GM18502 (cell line): ENCODE results near the gene TBC1D14.

Experiments used
- ATAC-seq: cut with Tn5 transposase; IDR thresholded peaks from one replicate; pipeline ENCODE4 v1.9.1; 2021; ENCODE audit warnings: mild to moderate bottlenecking; ENCODE audit not compliant: unreplicated experiment, poor library complexity

The TBC1D14 gene

DNA sequence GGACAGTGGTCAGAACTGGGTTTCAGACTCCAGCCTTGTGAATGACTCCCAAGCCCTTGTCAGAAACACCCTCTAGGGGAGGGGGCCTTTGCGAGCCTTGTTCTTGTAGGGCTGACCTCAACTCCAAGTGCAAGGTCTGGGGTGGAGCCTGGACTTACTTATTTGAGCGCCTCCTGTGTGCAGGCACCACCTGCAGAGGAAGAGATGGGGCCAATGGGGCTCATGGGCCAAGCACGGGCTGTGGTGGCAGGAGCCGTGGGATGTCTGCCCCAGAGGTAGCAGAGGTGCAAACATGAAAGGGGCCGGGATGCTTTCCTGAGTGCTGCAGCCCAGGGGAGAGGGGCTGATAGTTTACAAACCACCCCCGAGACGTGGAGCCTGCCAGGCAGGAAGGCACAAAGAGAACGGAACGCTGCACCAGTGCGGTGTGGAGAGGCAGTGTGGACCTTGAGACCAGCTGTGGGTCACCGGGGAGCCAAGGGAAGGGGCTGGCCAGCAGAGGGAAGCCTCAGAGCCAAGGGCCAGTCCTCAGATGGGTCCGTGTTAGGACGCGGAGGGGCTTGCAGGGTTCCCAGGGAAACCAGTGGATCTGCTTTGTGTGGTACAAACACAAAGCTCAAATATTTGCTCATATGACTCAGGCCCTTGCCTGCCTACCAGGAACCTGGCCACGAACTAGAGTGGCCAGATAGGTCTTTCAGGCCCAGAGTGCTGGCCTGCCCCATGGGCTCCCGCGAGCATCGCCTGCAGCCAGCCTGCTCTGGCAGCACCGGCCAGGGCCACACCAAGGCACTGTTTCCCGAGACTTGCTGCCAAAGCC, 124.8 kb downstream of the TBC1D14 start:
- ATAC-seq, result no peak

DNA sequence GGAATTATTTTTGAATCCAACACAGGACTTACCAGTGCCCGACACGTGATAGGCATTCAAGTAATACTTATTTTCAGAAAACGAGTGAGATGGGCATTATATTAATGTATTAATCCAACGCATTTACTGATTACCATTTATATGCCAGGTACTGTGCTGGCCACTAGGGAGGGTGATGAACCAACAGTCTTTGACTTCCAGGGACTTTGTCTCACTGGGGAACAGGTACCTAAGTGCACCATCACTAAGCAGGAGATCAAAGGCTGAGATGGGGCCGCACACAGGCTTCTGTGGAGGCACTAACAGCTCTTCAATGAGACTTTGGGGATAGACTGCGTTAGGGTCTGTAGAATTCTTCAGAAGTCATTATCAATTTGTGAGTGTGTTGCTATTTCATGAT, 127.8 kb downstream of the TBC1D14 start:
- no peak for ATAC-seq

DNA sequence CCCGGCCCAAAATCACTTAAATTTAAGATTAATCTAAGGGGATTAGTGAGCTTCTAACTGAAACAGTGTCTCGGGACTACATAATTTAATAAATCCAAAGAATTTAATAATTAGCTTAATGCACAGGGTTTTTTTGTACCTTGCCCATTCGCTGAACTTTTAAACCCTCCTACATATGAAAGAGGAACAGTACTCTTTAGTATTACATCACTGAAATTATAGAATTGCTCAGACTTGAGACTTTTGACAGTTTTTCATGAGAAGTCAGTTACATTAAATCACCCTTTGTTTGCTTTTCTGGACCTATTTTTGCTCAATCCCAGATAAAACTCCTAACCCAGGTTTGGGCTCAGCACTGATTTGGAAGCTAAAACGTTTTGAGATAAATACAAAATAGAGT, 131.1 kb downstream of the TBC1D14 start:
- no peak for ATAC-seq

DNA sequence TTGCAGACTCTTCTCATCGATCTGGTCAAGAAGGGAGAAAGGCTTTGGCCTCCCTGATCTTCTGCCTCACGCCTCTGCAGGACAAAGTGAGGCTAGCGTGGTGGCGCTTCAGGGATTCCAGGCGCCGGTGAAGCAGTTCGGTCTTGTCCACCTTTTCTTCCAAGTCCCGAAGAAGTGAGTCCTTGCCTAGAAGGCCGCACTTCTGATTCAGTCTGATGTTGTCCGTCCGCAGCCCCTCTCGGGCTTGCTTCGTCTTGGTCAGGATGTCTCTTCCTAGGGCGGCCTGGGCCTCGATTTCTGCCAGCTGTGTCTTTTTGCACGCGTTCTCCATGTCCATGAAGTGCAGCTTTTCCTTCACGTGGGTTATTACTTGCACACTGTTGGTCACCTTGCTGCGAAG, 131.6 kb downstream of the TBC1D14 start:
- ATAC-seq, result no peak

DNA sequence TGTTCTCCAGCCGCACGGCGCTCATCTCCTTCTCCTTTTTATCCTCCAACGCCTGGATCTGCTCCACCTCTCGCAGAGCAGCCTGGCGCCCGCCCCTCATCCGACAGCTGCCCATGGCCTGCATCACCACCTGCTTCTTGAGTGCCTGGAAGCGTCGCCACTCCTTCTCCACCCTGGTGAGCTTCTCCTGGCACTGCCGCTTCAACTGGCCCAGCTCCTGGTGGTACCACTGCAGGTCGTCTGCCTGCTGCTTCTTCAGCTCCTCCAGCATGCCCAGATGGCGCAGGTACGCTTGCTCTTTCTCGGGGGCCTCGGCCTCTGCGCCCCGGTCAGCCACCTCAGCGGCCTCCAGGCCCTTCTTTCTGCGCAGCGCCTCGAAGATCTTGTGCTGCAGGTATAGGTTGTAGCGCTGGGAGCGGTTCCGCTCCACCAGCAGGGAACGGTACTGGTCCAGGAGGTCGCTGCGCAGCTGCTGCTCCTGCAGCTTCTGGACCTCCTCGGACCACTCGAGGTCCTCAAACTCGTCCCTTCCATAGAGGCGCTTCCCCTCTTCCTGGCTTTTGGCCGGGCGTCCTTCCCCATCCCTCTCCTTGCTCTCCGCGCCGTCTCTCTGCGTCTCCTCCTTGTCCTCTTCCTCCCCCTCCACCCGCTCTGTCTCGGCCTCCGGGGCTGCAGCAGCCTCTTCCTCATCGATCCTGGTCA, 132.3 kb downstream of the TBC1D14 start:
- no peak for ATAC-seq

DNA sequence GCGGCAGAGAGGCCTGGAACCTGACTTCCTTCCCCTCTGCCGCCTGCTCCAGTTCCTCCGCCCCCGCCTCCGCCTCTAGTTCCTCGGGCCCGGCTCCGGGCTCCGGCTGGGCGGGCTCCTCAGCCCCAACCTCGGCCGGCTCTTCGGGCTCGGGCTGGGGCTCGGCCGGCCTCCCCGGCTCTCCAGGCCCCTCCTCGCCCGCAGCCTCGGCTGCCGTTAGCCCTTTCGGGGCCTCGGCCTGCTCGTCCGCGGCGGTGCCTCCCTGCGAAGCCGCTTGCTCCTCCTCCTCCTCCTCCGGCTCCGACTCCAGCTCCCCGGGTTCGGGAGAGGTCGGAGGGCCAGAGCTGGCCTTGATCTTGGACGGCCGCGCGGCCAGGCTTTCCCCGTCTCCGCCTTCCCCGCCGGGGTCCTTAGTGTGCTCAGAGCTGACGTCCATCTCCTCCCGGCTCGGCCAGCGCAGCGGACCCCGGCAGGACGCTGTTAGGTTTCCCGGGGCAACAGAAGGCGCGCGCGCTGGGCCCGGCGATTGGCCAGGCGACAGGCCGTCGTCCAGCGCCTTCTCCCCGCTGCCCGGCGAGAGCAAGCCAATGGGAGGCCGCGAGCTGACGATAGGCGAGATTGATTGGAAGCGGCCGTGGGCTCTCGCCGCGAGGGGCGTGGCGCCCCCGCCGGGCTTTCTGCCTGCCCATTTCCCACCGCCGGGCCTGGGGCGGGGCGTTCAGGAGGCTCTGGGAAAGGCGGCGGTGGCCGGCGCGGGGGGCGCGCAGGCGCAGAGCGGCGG, 133.1 kb downstream of the TBC1D14 start:
- ATAC-seq, result peak; percentile 78

DNA sequence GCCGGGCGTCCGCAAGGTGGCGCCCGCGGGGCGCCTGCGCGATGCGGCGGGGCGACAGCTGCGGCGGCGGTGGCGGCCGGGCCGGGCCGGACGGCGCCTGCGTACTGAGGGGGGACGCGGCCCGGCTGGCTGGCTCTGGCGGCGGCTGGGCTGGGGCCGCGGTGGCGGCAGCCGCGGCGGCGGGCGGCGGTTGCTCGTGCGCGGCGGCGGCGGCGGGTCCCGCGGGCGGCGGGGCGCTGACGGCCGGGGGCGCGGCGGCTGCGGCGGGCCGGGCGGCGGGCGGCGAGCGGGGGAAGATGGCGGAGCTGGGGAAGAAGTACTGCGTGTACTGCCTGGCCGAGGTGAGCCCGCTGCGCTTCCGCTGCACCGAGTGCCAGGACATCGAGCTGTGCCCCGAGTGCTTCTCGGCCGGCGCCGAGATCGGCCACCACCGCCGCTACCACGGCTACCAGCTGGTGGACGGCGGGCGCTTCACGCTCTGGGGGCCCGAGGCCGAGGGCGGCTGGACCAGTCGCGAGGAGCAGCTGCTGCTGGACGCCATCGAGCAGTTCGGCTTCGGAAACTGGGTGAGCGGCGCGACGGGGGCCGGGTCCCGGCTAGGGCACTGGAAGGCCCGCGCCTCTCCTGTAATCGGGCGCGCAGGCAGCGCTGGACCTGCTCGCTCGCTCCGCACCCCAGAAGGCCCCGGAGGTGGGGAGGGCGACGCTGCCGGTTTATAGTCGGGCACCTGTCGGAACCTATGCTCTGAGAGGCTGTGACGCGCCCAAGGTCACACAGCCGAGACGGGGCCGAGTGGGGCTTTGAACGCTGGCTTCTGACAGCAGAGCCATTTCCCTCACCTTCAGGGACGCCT, 133.9 kb downstream of the TBC1D14 start, which contains the start of gene TADA2B:
TADA2B (plus strand) TSS at position 89 of the 853 bp plus-strand sequence; CDS start at position 297, 208 bp downstream.
- peak; percentile 14 for ATAC-seq

DNA sequence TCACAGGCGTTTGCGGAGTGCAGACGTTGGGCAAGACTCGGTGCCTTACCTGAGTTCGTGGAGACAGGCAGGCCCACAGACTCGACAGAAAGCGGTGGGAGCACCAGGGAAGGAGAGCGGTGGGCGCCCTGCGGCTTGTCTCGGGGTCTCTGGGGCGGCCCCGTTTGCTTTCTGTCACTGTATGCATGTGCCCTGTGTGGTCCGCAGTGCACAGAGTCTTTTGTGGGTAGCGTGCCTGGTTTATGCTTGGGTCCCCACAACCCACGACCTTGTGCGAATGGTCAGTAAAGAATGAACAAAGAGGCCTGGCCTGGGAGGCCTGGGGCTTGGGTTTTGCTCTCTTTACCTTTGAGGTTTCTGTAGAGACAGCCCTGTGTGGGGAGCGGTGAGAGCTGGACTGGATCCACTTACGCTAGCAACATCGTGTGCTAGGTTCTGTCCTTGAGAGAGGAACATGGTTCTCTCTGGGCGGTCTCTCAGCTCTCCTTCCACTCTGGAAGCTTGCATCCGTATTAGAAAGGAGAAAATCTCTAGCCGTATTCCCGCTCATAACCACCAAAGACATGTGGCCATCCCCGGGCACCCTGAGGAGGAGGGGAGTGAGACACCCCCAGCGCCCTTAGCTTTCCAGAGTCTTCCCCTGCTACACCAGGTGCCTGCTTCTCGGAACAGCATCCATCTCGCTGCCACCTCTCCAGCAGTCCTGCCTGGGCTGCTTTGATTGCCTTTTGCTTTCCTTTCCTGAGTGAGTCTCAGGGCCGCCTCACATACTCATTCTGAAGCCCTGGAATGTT, 134.7 kb downstream of the TBC1D14 start:
- no peak for ATAC-seq

DNA sequence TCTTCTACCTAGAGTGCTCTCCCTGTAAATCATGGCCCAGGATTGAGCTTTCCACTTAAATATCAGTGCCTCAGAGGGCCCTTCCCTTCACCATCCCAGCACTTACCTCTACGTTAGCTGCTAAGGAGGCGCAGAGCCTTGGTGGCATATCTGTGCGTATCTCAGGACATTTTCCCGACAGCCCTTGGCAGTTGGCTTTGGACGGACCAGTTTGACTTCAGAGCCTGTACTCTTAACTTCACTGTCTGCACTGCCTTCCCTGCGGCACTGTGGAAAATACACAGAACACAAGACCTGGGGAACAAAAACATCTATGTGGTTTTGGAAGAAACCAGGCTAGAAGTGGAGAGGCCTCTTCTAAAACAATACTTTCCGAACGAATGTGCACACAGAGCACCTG, 135.9 kb downstream of the TBC1D14 start:
- ATAC-seq, result no peak

DNA sequence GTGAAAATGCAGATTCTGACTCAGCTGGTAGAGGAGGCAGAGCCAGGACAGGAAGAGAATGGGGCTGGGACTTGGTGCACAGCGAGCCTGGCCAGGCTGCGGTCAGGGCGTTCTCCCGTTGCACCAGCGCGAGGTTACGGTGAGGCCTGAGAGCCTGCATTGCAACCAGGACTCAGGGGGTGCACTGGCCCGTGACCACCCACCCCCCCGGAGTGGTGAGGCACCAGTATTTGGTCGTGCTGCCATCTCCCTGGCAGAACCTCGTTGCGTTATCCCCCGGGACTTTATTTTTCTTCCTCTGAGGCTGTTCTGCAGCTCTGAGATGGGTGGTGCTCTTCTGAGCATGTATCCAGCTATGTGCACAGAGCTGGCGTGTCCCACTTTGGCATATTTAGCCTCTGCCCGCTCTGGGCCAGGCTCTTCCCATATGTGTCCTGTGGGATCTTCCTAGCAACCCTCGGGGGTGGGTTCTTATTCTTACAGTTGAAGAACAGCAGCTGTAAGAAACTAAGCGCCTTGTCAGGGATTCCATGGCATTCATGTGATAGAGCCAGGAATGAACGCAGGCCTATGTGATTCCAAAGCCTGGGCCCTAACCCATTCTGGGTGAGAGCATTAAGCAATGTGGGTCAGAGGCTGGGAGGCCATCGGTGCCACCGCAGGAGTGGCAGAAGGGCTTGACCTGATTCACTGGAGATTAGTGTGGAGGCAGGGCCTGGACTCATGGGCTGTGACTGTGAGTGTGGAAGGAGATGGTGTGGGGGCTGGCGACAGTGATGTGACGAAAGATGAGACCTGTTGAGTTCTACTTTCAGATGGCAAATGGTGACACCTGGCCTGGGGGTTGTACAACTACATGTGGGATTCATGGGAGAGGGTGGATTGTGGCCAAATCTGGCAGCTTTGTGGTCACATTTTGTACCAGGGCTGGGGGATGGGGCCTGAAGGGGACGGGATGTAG, 136.6 kb downstream of the TBC1D14 start:
- ATAC-seq, result peak; percentile 38

DNA sequence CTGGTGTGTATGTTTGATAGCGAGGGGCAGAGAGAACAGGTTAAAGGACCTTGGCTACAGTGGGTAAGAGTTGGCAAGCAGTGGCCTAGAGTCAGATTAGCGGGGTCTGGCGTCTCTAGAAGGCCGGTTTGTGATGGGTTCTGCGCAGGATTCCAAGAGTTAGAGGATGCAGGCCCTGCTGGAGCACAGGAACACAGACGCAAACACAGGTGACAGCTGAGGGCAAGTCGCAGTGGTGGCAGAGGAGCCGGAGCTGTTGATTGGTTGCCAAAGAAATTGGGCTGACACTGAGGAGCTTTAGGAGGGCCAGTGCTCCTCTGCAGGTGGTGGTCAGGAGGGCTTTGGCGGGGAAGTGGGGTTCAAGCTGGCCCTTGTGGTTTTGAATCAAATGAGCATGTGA, 137.3 kb downstream of the TBC1D14 start:
- no peak for ATAC-seq

DNA sequence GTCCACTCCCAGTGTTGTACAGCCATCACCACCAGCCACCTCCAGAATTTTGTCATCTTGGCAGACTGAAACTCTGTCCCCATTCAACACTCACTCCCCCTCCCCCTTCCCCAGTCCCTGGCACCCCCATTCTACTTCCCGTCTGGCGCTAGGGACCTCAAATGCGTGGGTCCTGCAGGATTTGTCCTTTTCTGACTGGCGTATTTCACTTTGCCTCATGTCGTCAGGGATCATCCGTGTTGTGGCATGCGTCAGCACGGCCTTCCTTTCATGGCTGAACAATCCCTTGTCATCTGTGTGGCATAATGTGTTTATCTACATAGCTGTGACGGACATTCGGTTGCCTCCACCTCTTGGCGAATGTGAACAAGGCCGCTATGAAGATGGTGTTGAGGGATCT, 139.0 kb downstream of the TBC1D14 start:
- ATAC-seq, result no peak

DNA sequence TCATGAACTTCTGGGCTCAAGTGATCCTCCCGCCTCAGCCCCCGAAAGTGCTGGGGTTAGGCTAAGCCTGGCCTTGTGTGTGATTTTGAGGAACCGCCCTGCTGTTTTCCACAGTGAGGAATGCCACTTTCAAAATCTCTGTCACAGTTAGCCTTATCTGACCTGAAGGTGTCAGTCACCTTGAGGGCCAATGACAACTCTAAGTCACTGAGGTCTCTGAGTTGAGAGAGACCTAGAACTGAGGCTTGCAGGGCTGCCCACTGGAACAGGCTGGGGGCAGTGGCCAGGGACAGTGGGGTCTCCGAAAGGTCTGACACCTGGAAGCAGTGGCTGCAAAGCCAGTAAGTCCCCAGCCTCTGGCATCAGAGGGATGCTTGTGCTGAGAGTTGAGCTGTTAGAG, 139.7 kb downstream of the TBC1D14 start:
- ATAC-seq, result no peak

DNA sequence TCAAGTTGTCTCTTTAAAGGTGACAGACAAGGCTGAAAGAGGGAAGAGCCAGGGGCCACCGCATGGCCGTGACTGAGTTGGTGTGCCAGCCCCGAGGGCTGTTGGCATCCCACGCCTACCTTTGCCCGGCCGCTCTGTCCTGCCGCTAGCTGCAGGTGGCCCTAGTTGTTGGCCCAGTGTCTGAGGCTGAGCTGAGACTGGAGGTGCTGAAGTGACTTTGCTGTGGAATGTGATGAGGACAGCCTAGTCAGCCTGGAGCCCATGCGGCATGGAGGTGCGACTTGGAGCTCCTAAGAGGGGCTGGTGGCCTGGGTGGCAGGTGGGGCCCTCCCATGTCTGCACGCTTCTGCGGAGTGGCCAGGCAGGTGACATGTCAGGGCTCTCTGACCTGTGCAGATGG, 140.1 kb downstream of the TBC1D14 start:
- no peak for ATAC-seq

DNA sequence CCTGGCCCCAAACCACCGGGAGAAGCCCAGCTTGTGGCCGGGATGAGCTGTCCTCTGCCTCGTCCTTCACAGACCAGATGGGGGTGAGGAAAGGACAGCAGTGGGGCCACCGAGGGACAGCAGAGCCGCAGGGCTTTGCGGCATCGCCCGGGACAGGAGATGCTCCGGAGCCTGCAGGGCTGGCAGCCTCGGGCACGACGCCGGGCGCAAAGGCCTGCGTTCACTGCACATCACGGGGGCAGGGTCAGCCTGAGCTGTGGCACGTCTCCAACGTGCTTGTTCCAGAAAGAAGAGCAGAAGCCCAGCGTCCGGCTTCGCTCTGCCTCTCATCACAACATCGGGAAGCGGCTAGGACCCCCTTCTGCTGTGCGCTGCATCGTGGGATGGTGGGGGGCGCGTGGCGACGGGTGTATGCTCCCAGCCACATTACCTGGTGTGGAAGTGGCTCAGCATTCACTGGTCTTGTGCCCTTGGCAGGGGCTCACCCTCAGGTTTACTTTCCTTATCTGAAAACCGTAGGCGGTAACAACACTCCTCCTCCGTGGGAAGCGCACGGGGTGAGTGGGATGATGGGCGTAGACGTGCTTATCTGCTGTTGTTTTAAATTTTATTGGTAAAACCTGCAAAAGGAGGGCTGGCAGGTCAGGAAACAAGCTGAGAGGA, 141.0 kb downstream of the TBC1D14 start:
- no peak for ATAC-seq

DNA sequence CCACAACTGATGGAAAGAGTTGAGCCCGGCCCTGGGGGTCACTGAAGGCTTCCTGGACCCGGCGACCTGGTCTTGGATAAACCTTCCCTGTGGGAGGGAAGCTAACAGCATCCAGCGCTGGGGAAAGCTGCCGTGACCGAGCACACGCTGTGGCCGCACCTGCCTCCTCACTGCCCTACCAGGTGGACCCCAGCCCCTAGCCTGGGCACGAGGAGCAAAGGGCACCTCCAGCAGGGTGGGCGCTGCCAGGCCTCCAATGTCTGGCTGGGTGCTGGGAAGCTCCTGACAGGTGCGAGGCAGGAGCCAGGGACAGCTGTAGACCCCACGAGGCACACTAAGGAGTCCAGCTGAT, 141.5 kb downstream of the TBC1D14 start:
- no peak for ATAC-seq

DNA sequence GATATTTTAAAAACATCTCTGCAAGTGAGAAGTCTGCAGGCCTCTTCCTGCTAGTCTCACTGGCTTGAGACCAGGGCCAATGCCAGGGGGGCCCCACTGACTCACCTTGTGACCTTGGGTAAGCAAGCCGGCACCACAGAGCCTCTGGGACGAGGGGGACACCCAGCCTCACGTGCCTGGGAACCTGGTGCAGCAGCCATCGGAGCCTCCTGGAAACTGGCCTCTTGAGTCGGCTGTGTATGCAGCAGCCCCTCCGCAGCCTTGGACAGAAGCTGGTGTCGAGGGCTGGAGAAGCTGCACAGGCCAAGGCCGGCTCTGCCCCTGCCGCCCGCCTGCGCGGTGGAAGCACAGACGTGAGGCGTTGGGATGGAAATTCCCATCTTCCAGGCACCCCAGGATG, 142.3 kb downstream of the TBC1D14 start:
- no peak for ATAC-seq

DNA sequence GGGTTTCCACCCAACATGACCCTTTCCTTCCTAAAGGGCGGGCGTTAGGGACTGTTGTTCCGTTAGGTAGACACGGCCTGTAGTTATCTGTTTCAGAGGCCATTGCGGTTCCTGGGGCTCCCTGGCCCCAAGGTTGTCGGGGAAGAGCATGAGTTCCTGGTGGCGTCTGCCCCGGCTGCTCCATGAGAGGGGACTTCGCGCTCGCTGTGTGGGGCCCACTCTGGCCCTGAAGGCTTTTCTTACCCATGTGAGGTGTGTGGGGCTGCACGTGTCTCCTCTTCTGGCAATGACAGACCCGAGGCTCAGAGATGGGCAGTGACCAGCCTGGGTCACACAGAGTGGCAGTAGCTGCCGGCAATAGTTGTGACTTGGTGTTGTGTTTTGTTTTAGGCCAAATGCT, 142.7 kb downstream of the TBC1D14 start:
- ATAC-seq, result no peak
